T-cell (primary cell): ENCODE results near the gene FHL1. TPM values are rescaled to one million over a fixed set of nuclear protein-coding genes. Genes with fewer than 3 reads are reported as not detected.

Experiments used
- ATAC-seq, 4 experiments: fragments of 200-7000 bp in 3 of 4; fragments of 150-1000 bp in 1 of 4; cut with Tn5 transposase; replicated peaks in 1 of 4; 1 replicate in 3 of 4; 2 replicates in 1 of 4; pipeline ENCODE4 v1.10.0; 2021; ENCODE audit warnings: moderate library complexity in 3 of 4, mild to moderate bottlenecking in 2 of 4, moderate number of reproducible peaks in 1 of 4
- CTCF ChIA-PET, 2 donors: fragments of 300-600 bp; sonication (Branson Sonifier 250); formaldehyde crosslinking; loops; one replicate each; lab custom pipeline; 2022; ENCODE audit warnings: antibody characterized with exemption in 2 of 2; lab: Charles Lee
- POLR2A ChIA-PET, 2 donors: fragments of 300-600 bp; sonication (Branson Sonifier 250); formaldehyde crosslinking; loops; one replicate each; lab custom pipeline; 2022; ENCODE audit warnings: antibody characterized with exemption in 2 of 2; lab: Charles Lee
- DNase-seq, 35 experiments: peaks; one replicate each; pipeline versions ENCODE4 v3.0.0 to v3.0.0-alpha.2; 2013 to 2023
- H3K27ac ChIP-seq: one replicate; pipeline ENCODE4 v1.5.1; 2013; ENCODE audit warnings: low read length
- H3K27me3 ChIP-seq, 2 experiments: replicated peaks in 1 of 2; 1 replicate in 1 of 2; 2 replicates in 1 of 2; pipeline versions ENCODE4 v1.6.1 to v1.7.0; 2013; ENCODE audit warnings: low read length in 1 of 2, mixed read lengths in 1 of 2; ENCODE audit not compliant: control insufficient read depth in 2 of 2, insufficient read depth in 2 of 2; ENCODE audit errors: extremely low read depth in 1 of 2
- H3K36me3 ChIP-seq, 2 donors: 1 replicate in 1 of 2; 2 replicates in 1 of 2; pipeline versions ENCODE4 v1.6.1 to v1.7.0; 2013; ENCODE audit warnings: low read length in 1 of 2; ENCODE audit not compliant: control insufficient read depth in 2 of 2, insufficient read depth in 1 of 2; ENCODE audit errors: extremely low read depth in 1 of 2
- H3K4me1 ChIP-seq, 2 experiments: 1 replicate in 1 of 2; 2 replicates in 1 of 2; pipeline versions ENCODE4 v1.6.1 to v1.7.0; 2013; ENCODE audit warnings: low read length in 2 of 2, mixed read lengths in 1 of 2; ENCODE audit not compliant: insufficient read depth in 2 of 2, control insufficient read depth in 1 of 2; ENCODE audit errors: extremely low read depth in 1 of 2
- H3K4me3 ChIP-seq, 2 donors: 1 replicate in 1 of 2; 2 replicates in 1 of 2; pipeline versions ENCODE4 v1.5.1 to v1.7.0; 2013; ENCODE audit warnings: mild to moderate bottlenecking in 2 of 2, low read length in 1 of 2, moderate library complexity in 1 of 2; ENCODE audit not compliant: control insufficient read depth in 1 of 2; ENCODE audit errors: extremely low read depth in 1 of 2
- H3K9me3 ChIP-seq: 2 replicates; pipeline ENCODE4 v1.7.0; 2013
- H3K27ac Mint-ChIP-seq, 2 donors: one replicate each; pipeline ENCODE4 v1.8.0; 2020 to 2021; ENCODE audit warnings: mild to moderate bottlenecking in 2 of 2, mixed read lengths in 2 of 2
- H3K27me3 Mint-ChIP-seq, 2 donors: one replicate each; pipeline ENCODE4 v1.8.0; 2021 to 2022; ENCODE audit warnings: mixed read lengths in 2 of 2
- H3K36me3 Mint-ChIP-seq: one replicate; pipeline ENCODE4 v1.8.0; 2021; ENCODE audit warnings: mixed read lengths
- H3K4me1 Mint-ChIP-seq, 3 donors: one replicate each; pipeline ENCODE4 v1.8.0; 2020 to 2022; ENCODE audit warnings: mixed read lengths in 3 of 3, mild to moderate bottlenecking in 1 of 3
- H3K4me3 Mint-ChIP-seq, 3 donors: one replicate each; pipeline ENCODE4 v1.8.0; 2020 to 2022; ENCODE audit warnings: mild to moderate bottlenecking in 3 of 3, mixed read lengths in 3 of 3, moderate library complexity in 3 of 3
- H3K9me3 Mint-ChIP-seq, 3 donors: one replicate each; pipeline ENCODE4 v1.8.0; 2020 to 2022; ENCODE audit warnings: mixed read lengths in 3 of 3
- WGBS: methylation state at CpG from one replicate; pipeline ENCODE4 v1.1.5; 2013; ENCODE audit warnings: missing lambda C conversion rate; ENCODE audit not compliant: insufficient coverage; 5-methylcytosine and 5-hydroxymethylcytosine counted together
- total RNA-seq, 35 experiments: library from RNA in 6 of 35; stranded (reverse) in 6 of 35; fragments of 120-200 nt in 1 of 35; gene quantifications; one replicate each; pipeline versions ENCODE4 v1.2.1 to v1.2.4 and lab custom pipeline; 2013 to 2026

Gene FHL1
- total RNA-seq, 5 donors from 2014 or later (not counting 1 experiment from before 2014, with no cell fraction given), result 14.1 to 32.8 (median 26.0) TPM

- no peak for DNase-seq
- H3K36me3 Mint-ChIP-seq, result no peaks in the 10 kb centered on the region
- no peak for ATAC-seq
- Histone ChIP-seq H3K4me3 (no peak overlapping the region), H3K27me3 (no peaks in the 10 kb centered on the region), H3K36me3 (no peaks in the 10 kb centered on the region), H3K4me1 (peaks cover 4 to 7% of the 10 kb centered on the region in 2 experiments), H3K27ac (no peak overlapping the region), H3K9me3 (no peaks in the 10 kb centered on the region)
- H3K27ac Mint-ChIP-seq, result no peak overlapping the region
- ChIA-PET POLR2A (no interaction called here), CTCF (no interaction called here)
- peaks cover 17 to 31% (median 24%) of the 10 kb centered on the region in 3 donors for H3K4me1 Mint-ChIP-seq
- H3K9me3 Mint-ChIP-seq, result no peaks in the 10 kb centered on the region
- H3K27me3 Mint-ChIP-seq, result no peaks in the 10 kb centered on the region
- no peak overlapping the region for H3K4me3 Mint-ChIP-seq
- WGBS, result 100% methylated on average over 1 of the region's 4 CpGs
Observed at GRCh38 chrX:136199365-136199764, 52.0 kb downstream of the FHL1 start.

DNA sequence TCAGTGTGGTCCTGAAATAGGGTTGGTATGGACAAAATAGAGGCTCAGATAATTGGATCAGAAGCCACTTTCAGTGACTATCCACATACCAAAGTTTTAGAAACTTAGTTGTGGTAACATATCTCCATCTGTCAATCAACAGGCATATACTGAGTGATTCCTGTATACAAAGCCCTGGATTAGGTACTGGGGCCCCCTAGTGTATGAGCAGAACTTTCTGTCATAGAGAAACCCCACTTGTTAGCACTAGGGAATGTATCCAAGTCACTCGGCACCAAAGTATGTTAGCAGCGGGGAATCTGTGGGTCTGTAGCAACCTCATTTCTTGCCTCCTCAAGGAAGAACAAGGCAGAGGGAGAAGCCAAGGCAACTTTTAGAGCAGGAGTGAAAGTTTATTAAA, 53.1 kb downstream of the FHL1 start:
- Histone ChIP-seq H3K9me3 (no peaks in the 10 kb centered on the region), H3K27me3 (no peaks in the 10 kb centered on the region), H3K36me3 (no peaks in the 10 kb centered on the region), H3K4me3 (no peak overlapping the region), H3K27ac (no peak overlapping the region), H3K4me1 (peaks cover 8 to 16% of the 10 kb centered on the region in 2 experiments)
- peaks cover 27 to 39% (median 32%) of the 10 kb centered on the region in 3 donors for H3K4me1 Mint-ChIP-seq
- ChIA-PET POLR2A (interaction anchor here in 1 of 2 donors (0.6 kb wide), 1 partner anchor 38 kb away, joined by 3 read pairs; no protein-coding TSS in a partner anchor), CTCF (no interaction called here)
- DNase-seq, result peak in 1 of 35 experiments; percentile 19
- H3K27ac Mint-ChIP-seq, result no peak overlapping the region
- no peak overlapping the region for H3K4me3 Mint-ChIP-seq
- no peak for ATAC-seq
- H3K36me3 Mint-ChIP-seq, result no peaks in the 10 kb centered on the region
- no peaks in the 10 kb centered on the region for H3K9me3 Mint-ChIP-seq
- WGBS, result 70% methylated on average over 2 of the region's 2 CpGs
- H3K27me3 Mint-ChIP-seq, result no peaks in the 10 kb centered on the region

GRCh38 chrX:136201601-136202000, 54.3 kb downstream of the FHL1 start:
- Mint-ChIP-seq H3K27me3 (no peaks in the 10 kb centered on the region), H3K36me3 (no peaks in the 10 kb centered on the region), H3K4me1 (peaks cover 22 to 37% (median 32%) of the 10 kb centered on the region in 3 donors), H3K9me3 (no peaks in the 10 kb centered on the region), H3K4me3 (no peak overlapping the region), H3K27ac (peak overlapping the region in 1 of 2 donors; percentile 39)
- ChIA-PET CTCF (interaction anchor here in 1 of 2 donors (1.2 kb wide), 1 partner anchor 174 kb away, joined by 4 read pairs; no protein-coding TSS in a partner anchor), POLR2A (no interaction called here)
- Histone ChIP-seq H3K4me1 (peaks cover 8 to 23% of the 10 kb centered on the region in 2 experiments), H3K36me3 (no peaks in the 10 kb centered on the region), H3K27ac (no peak overlapping the region), H3K4me3 (no peak overlapping the region), H3K27me3 (no peaks in the 10 kb centered on the region), H3K9me3 (no peaks in the 10 kb centered on the region)
- no CpG with 5 or more reads among the region's 5 CpGs for WGBS
- ATAC-seq (no peak), DNase-seq (no peak)

DNA sequence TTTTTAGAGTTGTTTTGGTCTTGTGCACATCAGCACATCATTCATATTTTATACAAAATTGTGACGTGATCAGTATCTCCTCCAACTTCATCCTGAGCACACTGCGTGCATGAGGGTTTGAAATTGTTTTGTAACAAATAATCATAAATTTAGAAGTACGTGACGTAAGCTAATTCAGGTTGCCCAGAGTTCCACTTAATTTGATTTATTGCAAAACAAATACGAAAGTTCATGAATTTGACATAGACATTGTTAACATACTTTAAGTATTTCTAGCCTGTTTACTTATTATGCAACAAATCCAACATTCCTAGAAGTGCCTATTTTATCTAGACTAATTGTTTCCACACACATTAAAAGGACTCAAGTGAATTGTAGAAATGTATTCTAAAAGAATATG, 55.6 kb downstream of the FHL1 start:
- ATAC-seq, result no peak
- Mint-ChIP-seq H3K27me3 (no peaks in the 10 kb centered on the region), H3K9me3 (no peaks in the 10 kb centered on the region), H3K4me1 (peaks cover 22 to 37% (median 32%) of the 10 kb centered on the region in 3 donors), H3K36me3 (no peaks in the 10 kb centered on the region), H3K27ac (peak overlapping the region; percentile 45 to 77), H3K4me3 (no peak overlapping the region)
- Histone ChIP-seq H3K27me3 (no peaks in the 10 kb centered on the region), H3K4me3 (no peak overlapping the region), H3K4me1 (peaks cover 8 to 23% of the 10 kb centered on the region in 2 experiments), H3K9me3 (no peaks in the 10 kb centered on the region), H3K36me3 (peaks cover 0 to 2% of the 10 kb centered on the region in 2 donors), H3K27ac (peak overlapping the region; percentile 79)
- POLR2A ChIA-PET, result interaction anchor here in 1 of 2 donors (0.6 kb wide), 1 partner anchor 13 kb away, joined by 3 read pairs; no protein-coding TSS in a partner anchor
- DNase-seq, result no peak
- no CpG with 5 or more reads among the region's 5 CpGs for WGBS
- CTCF ChIA-PET, result no interaction called here

DNA sequence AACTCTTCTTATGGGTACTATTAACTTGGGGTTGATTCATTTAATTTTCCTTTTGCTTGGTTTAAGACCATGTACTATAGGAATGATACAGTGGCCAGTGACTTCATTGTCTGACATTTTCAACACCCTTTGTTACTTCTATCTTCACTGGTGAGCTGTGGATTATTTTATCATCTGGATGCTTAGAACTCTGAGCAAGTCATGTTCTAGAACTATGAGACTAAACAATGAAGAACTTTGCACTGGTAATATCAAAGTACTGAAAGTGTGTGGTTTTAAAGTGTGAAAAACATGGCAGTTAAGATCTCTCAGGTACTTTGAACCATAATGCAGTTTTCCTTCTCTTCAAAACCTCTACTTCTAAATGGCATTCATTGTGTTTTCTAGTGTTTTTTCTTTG, 56.1 kb downstream of the FHL1 start:
- peak overlapping the region; percentile 79 for H3K27ac ChIP-seq
- CTCF ChIA-PET, result interaction anchor here in 1 of 2 donors (2.3 kb wide), 1 partner anchor 175 kb away, joined by 12 read pairs; no protein-coding TSS in a partner anchor

DNA sequence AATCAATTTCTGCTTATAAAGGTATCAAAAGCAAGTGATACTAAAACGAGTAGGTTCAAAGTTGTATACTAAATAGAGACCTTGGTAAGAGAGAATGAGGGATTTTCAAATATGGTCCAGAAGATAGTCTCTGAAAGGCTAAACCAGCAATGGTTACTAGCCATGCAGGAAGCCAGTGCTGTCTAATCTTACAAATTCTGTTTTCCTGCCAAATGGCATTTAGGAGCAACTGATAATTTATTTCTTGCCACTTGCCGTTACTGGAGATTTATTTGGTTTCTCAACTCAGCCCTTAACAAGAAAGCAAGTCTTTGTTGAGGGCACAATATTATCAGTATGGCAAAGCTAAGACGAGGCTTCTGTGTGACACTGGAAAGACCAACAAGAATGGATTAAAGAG, 56.6 kb downstream of the FHL1 start:
- WGBS, result no CpG with 5 or more reads among the region's 3 CpGs
- Mint-ChIP-seq H3K4me1 (peaks cover 22 to 37% (median 32%) of the 10 kb centered on the region in 3 donors), H3K27ac (peak overlapping the region; percentile 45 to 84), H3K27me3 (no peaks in the 10 kb centered on the region), H3K4me3 (peak overlapping the region in 1 of 3 donors; percentile 36), H3K9me3 (no peaks in the 10 kb centered on the region), H3K36me3 (no peaks in the 10 kb centered on the region)
- POLR2A ChIA-PET, result no interaction called here
- ATAC-seq (no peak), DNase-seq (no peak)
- Histone ChIP-seq H3K4me1 (peaks cover 8 to 23% of the 10 kb centered on the region in 2 experiments), H3K36me3 (peaks cover 0 to 2% of the 10 kb centered on the region in 2 donors), H3K4me3 (no peak overlapping the region), H3K27ac (peak overlapping the region; percentile 79), H3K9me3 (no peaks in the 10 kb centered on the region), H3K27me3 (no peaks in the 10 kb centered on the region)
- CTCF ChIA-PET, result interaction anchor here in 1 of 2 donors (2.3 kb wide), 1 partner anchor 176 kb away, joined by 12 read pairs; no protein-coding TSS in a partner anchor

More for the DNA sequence above, 56.1 kb downstream of the FHL1 start:
- Mint-ChIP-seq H3K9me3 (no peaks in the 10 kb centered on the region), H3K4me1 (peaks cover 22 to 37% (median 32%) of the 10 kb centered on the region in 3 donors), H3K4me3 (no peak overlapping the region), H3K27ac (peak overlapping the region; percentile 45 to 77), H3K27me3 (no peaks in the 10 kb centered on the region), H3K36me3 (no peaks in the 10 kb centered on the region)
- H3K4me1 ChIP-seq, result peaks cover 8 to 23% of the 10 kb centered on the region in 2 experiments
- ATAC-seq (peak in 2 of 4 experiments; percentile 71), DNase-seq (peak in 1 of 35 experiments; percentile 14)
- no peaks in the 10 kb centered on the region for H3K9me3 ChIP-seq
- H3K27me3 ChIP-seq, result no peaks in the 10 kb centered on the region
- H3K36me3 ChIP-seq, result peaks cover 0 to 2% of the 10 kb centered on the region in 2 donors
- POLR2A ChIA-PET, result no interaction called here
- no peak overlapping the region for H3K4me3 ChIP-seq
